HG02623 (cell line): ENCODE measurements around the gene HYOU1.
"Not testable (repeated sequence)": the region's sequence is repeated elsewhere in the genome, so short reads cannot be mapped to it uniquely, and the experiment has no call there.

Experiments used
- ATAC-seq: cut with Tn5 transposase; IDR thresholded peaks from one replicate; pipeline ENCODE4 v1.9.1; 2021; ENCODE audit warnings: moderate library complexity; ENCODE audit not compliant: unreplicated experiment

Gene HYOU1

GRCh38 chr11:119044708-119045107, 12.3 kb downstream of the HYOU1 start:
- no peak for ATAC-seq

GRCh38 chr11:119042927-119043326, 14.1 kb downstream of the HYOU1 start:
- no peak for ATAC-seq

GRCh38 chr11:119041821-119042514, 15.0 kb downstream of the HYOU1 start:
- no peak for ATAC-seq

- not testable (repeated sequence) for ATAC-seq
Observed at GRCh38 chr11:119039471-119039870, 17.5 kb downstream of the HYOU1 start.

GRCh38 chr11:119038884-119039283, 18.1 kb downstream of the HYOU1 start:
- no peak for ATAC-seq

- no peak for ATAC-seq
Observed at GRCh38 chr11:119034813-119035212, 22.2 kb downstream of the HYOU1 start.

- not testable (repeated sequence) for ATAC-seq
Observed at GRCh38 chr11:119033421-119033820, 23.6 kb downstream of the HYOU1 start.

- no peak for ATAC-seq
Observed at GRCh38 chr11:119031912-119032280, 25.1 kb downstream of the HYOU1 start.

GRCh38 chr11:119030329-119031047, 26.5 kb downstream of the HYOU1 start, which contains the start of gene SLC37A4:
Gene SLC37A4, minus strand, starts transcription at chr11:119030877.
- peak; percentile 86 for ATAC-seq

- ATAC-seq = no peak
Observed at GRCh38 chr11:119030029-119030328, 27.0 kb downstream of the HYOU1 start.

- ATAC-seq = no peak
Observed at GRCh38 chr11:119029340-119030028, 27.5 kb downstream of the HYOU1 start.

GRCh38 chr11:119029069-119029339, 28.0 kb downstream of the HYOU1 start:
- ATAC-seq = no peak

- no peak for ATAC-seq
Observed at GRCh38 chr11:119028346-119029068, 28.5 kb downstream of the HYOU1 start.

GRCh38 chr11:119027561-119028345, 29.3 kb downstream of the HYOU1 start:
- no peak for ATAC-seq

GRCh38 chr11:119026970-119027369, 30.0 kb downstream of the HYOU1 start:
- ATAC-seq = no peak

- ATAC-seq = no peak
Observed at GRCh38 chr11:119025978-119026766, 30.8 kb downstream of the HYOU1 start.

- ATAC-seq = no peak
Observed at GRCh38 chr11:119025541-119025940, 31.5 kb downstream of the HYOU1 start.

- ATAC-seq = no peak
Observed at GRCh38 chr11:119025099-119025473, 31.9 kb downstream of the HYOU1 start.

GRCh38 chr11:119024430-119025098, 32.4 kb downstream of the HYOU1 start:
- ATAC-seq = no peak

- ATAC-seq = no peak
Observed at GRCh38 chr11:119023741-119024140, 33.3 kb downstream of the HYOU1 start.
